GM10248 (cell line): ENCODE measurements around the gene TAAR8.
"Not testable (repeated sequence)": the region's sequence is repeated elsewhere in the genome, so short reads cannot be mapped to it uniquely, and the experiment has no call there.

Experiments
- CTCF ChIA-PET: fragments of 300-600 bp; sonication (Branson Sonifier 250); formaldehyde crosslinking; extraction: SDS; loops from one replicate; lab custom pipeline; 2021; ENCODE audit warnings: antibody characterized with exemption; lab: Yijun Ruan, JAX
- POLR2A ChIA-PET: fragments of 350-650 bp; sonication (Branson Sonifier 250); formaldehyde crosslinking; extraction: SDS; loops from one replicate; lab custom pipeline; 2020; ENCODE audit warnings: antibody characterized with exemption; lab: Yijun Ruan, JAX
- DNase-seq: peaks from one replicate; pipeline ENCODE4 v3.0.0; 2012; ENCODE audit errors: extremely low spot score
- CTCF ChIP-seq: IDR thresholded peaks from 2 replicates; pipeline ENCODE4 v1.5.1; 2012; ENCODE audit warnings: mild to moderate bottlenecking, low read depth; ENCODE audit errors: extremely low read depth, missing control alignments, control extremely low read depth

The TAAR8 gene

DNA sequence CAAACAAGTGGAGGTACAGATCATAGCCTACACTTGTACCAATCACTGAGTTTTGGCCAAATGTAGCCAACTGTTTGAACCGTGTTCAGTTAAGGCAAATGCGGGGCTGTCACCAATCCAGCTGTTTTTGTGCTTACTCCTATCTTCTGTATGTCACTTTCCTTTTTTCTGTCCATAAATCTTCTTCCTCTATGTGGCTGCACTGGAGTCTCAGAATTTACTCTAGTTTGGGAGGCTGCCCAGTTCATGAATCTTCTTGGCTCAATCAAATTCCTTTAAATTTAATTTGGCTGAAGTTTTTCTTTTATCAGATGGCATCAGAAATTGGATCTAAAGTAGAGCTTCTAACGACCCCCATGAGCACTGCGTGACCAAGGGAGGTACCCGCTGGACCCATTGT lies 27.8 kb upstream of the TAAR8 start:
- DNase-seq: no peak
- TF ChIP-seq CTCF: no peak
- POLR2A ChIA-PET: no interaction called here
- CTCF ChIA-PET: interaction anchor here (1.1 to 8.8 kb wide), 6 partner anchors 12 to 261 kb away, joined by 3 to 68 read pairs (median 6); partner anchors contain the start of genes STX7 and TAAR9

DNA sequence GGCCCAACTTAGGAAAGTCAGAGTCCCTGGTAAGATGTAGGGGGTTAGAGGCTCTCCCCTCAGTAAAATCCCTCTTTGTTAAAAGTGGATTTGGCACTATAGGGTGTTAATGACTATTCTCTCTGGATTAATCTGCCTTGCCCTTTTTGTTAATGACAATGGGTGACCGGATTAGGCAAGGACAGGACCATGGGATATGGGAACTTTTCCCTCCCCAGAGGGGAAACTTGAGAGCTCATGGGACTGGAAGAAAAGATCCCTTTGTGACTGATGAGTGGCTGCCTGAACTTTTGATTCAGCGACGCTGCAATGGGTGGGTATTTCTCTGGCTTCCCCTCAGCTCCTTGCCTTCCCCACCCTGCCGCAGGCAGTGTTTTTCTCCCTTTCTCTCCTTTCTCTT lies 26.6 kb upstream of the TAAR8 start:
- POLR2A ChIA-PET: no interaction called here
- CTCF ChIA-PET: interaction anchor here (1.3 to 8.8 kb wide), 3 partner anchors 13 to 41 kb away, joined by 5 to 68 read pairs (median 6); partner anchors contain the start of genes STX7 and TAAR9
- DNase-seq: no peak
- TF ChIP-seq CTCF: no peak

- ChIA-PET CTCF (interaction anchor here (1.2 to 8.8 kb wide), 4 partner anchors 9 to 41 kb away, joined by 4 to 68 read pairs (median 6); partner anchors contain the start of genes STX7 and TAAR9), POLR2A (no interaction called here)
- no peak for TF ChIP-seq CTCF
- no peak for DNase-seq
Observed at GRCh38 chr6:132526461-132526860, 26.0 kb upstream of the TAAR8 start.

GRCh38 chr6:132527791-132528190 lies 24.7 kb upstream of the TAAR8 start:
- no peak for DNase-seq
- ChIA-PET POLR2A (no interaction called here), CTCF (interaction anchor here (1.0 to 8.8 kb wide), 7 partner anchors 9 to 435 kb away, joined by 3 to 68 read pairs (median 4); partner anchors contain the start of genes STX7 and TAAR9)
- no peak for TF ChIP-seq CTCF

DNA sequence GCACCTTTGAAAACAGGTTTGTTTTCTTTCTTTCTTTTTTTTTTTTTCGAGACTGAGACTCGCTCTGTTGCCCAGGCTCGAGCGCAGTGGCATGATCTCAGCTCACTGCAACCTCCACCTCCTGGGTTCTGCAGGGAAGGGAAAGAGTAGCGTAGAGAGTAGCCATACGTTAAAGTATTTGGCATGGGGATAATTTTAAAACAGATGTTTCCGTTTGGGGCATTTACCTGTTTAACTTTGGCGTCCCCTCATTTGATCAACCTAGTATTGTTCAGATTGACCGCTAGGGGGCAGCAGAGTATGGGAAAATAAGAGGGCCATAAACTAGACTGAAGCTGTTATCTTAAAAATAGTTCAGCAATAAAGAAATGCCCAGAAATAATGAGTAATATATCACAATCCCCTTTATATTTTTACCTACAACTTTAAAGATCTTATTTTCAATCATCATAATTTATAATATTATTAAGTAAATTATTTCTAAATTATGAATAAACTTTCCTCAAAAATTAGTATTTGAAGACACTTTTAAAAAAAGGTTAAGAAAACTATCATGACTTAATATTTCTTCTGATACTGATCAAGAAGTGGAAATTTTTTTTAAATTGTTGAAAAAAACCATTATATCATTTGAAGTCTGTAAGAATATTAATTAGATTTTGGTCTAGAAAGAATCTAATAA lies 22.0 kb upstream of the TAAR8 start:
- peak; percentile 34 for DNase-seq
- TF ChIP-seq CTCF: peak; percentile 61
- ChIA-PET POLR2A (no interaction called here), CTCF (interaction anchor here (0.6 to 8.8 kb wide), 19 partner anchors 10 to 431 kb away, joined by 3 to 68 read pairs (median 4); partner anchors contain the start of genes SLC18B1, STX7 and TAAR9)

DNA sequence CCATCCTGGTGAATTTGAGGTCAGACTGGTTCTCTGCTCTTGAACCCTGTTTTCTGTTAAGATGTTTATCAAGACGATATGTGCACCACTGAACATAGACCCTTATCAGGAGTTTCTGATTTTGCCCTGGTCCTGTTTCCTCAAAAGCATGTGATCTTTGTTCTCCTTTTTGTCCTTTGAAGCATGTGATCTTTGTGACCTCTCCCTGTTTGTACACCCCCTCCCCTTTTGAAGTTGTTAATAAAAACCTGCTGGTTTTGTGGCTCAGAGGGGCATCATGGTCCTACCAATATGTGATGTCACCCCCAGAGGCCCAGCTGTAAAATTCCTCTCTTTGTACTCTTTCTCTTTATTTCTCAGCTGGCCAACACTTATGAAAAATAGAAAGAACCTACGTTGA lies 17.9 kb upstream of the TAAR8 start:
- POLR2A ChIA-PET, DNase-seq: not testable (repeated sequence)
- CTCF ChIA-PET: interaction anchor here (1.4 kb wide), 1 partner anchor 16 kb away, joined by 3 read pairs; no protein-coding TSS in a partner anchor

- TF ChIP-seq CTCF: no peak
- CTCF ChIA-PET: interaction anchor here (9.3 kb wide), 1 partner anchor 9 kb away, joined by 68 read pairs; no protein-coding TSS in a partner anchor
- POLR2A ChIA-PET: no interaction called here
- no peak for DNase-seq
Observed at GRCh38 chr6:132537145-132537544, 15.3 kb upstream of the TAAR8 start.
